ENCODE data around the gene NRIP1. TPM values are rescaled to one million over a fixed set of nuclear protein-coding genes. Genes with fewer than 3 reads are reported as not detected.

NRIP1 gene
- total and polyA plus RNA-seq, 2 experiments from 2014 or later: 9.1 to 16.8 TPM

DNA sequence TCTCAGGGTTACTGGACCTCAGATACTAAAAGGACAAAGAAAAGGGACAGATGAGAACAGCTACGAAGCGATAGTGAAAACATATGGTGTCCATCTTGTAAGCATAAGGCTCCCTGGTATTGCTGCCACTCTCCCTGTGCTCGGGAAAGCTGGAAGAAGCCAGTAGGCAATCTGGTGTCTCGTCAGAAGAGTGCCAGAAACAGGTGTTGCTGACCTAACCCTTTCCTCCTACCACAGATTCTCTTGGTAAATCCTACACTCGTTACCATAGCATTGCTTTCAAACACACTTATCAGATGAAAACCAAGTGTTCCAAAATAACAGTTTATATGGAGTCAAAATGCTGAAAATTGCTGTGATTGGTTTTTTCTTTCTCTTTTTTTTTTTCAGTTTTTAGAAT, 146.3 kb downstream of the NRIP1 start:
- DNase-seq (ENCODE audit: low read depth in 1 of 2, low spot score in 1 of 2): peak in 1 of 2 donors; percentile 36
- Histone ChIP-seq H3K36me3 (no peaks in the 10 kb centered on the region), H3K27ac (no peak overlapping the region), H3K4me3 (no peak overlapping the region), H3K27me3 (no peaks in the 10 kb centered on the region), H3K9me3 (ENCODE audit: low read depth) (no peaks in the 10 kb centered on the region), H3K4me1 (ENCODE audit: low read depth) (peaks cover 14% of the 10 kb centered on the region)
- TF ChIP-seq CTCF (IDR thresholded peaks at IDR 0.05; ENCODE audit: low read depth, low read length): no peak

GRCh38 chr21:14917762-14918161, 147.0 kb downstream of the NRIP1 start:
- Histone ChIP-seq H3K27ac (no peak overlapping the region), H3K4me3 (no peak overlapping the region), H3K4me1 (ENCODE audit: low read depth) (peaks cover 14% of the 10 kb centered on the region), H3K27me3 (no peaks in the 10 kb centered on the region), H3K36me3 (no peaks in the 10 kb centered on the region), H3K9me3 (ENCODE audit: low read depth) (no peaks in the 10 kb centered on the region)
- peak in 1 of 2 donors; percentile 61 for DNase-seq (ENCODE audit: low read depth in 1 of 2, low spot score in 1 of 2)
- no peak for TF ChIP-seq CTCF (IDR thresholded peaks at IDR 0.05; ENCODE audit: low read depth, low read length)

- no peaks in the 10 kb centered on the region for H3K9me3 ChIP-seq (ENCODE audit: low read depth)
- peak overlapping the region; percentile 67 for H3K27ac ChIP-seq
- no peaks in the 10 kb centered on the region for H3K36me3 ChIP-seq
- H3K4me1 ChIP-seq (ENCODE audit: low read depth): peaks cover 14% of the 10 kb centered on the region
- H3K4me3 ChIP-seq: no peak overlapping the region
- TF ChIP-seq CTCF (IDR thresholded peaks at IDR 0.05; ENCODE audit: low read depth, low read length): no peak
- peak; percentile 27 to 66 for DNase-seq (ENCODE audit: low read depth in 1 of 2, low spot score in 1 of 2)
- H3K27me3 ChIP-seq: no peaks in the 10 kb centered on the region
Measured at GRCh38 chr21:14916676-14917141, 148.1 kb downstream of the NRIP1 start.

DNA sequence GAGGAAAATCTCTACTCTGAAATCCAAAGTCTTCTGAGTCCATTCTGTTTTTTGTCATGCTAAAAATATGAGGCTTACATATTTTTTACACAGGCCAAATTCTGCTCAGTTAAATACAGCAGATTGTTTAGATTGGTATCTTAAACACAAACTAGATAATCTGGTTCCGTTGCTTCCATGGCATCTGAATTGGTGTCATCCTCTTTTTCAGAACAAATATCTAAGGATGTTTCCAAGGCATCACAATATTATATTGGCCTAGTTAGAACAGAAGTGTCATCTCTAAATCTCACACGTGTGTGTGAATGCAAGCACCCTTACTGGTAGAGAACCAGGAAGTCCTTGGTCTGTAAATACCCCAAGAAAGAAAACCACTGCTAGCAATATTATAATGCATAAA, 151.2 kb downstream of the NRIP1 start:
- peaks cover 14% of the 10 kb centered on the region for H3K4me1 ChIP-seq (ENCODE audit: low read depth)
- H3K4me3 ChIP-seq: no peak overlapping the region
- H3K36me3 ChIP-seq: no peaks in the 10 kb centered on the region
- no peak overlapping the region for H3K27ac ChIP-seq
- H3K27me3 ChIP-seq: no peaks in the 10 kb centered on the region
- no peak for TF ChIP-seq CTCF (IDR thresholded peaks at IDR 0.05; ENCODE audit: low read depth, low read length)
- DNase-seq (ENCODE audit: low read depth in 1 of 2, low spot score in 1 of 2): no peak
- H3K9me3 ChIP-seq (ENCODE audit: low read depth): no peaks in the 10 kb centered on the region

DNA sequence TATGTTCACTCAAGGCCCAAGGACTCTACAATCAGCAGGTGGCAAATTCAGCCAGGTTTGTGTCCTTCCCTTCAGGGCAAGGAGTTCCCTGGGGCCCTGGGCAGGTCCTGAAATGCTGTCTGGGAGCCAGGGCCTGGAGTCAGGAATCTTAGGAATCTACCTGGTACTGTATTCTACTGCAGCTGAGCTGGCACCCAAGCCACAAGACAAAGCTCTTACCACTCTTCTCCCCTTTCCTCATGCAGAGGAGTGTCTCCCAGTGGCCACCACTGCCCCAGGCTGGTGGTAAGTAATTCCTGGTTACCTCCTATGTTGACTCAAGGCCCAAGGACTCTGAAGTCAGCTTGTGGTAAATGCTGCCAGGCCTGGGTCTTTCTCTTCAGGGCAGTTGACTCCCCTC, 153.4 kb downstream of the NRIP1 start:
- no peak for DNase-seq (ENCODE audit: low read depth in 1 of 2, low spot score in 1 of 2)
- no peaks in the 10 kb centered on the region for H3K27me3 ChIP-seq
- TF ChIP-seq CTCF (IDR thresholded peaks at IDR 0.05; ENCODE audit: low read depth, low read length): no peak
- no peaks in the 10 kb centered on the region for H3K9me3 ChIP-seq (ENCODE audit: low read depth)
- H3K4me1 ChIP-seq (ENCODE audit: low read depth): peaks cover 5% of the 10 kb centered on the region
- H3K27ac ChIP-seq: no peak overlapping the region
- no peak overlapping the region for H3K4me3 ChIP-seq
- H3K36me3 ChIP-seq: no peaks in the 10 kb centered on the region

Measured in cardiac muscle cell (in vitro differentiated cells and primary cell).